HEK293 (cell line): Measurements from ENCODE around the gene SNX20.

ENCODE experiments used
- CTCF ChIA-PET: fragments of 350-600 bp; formaldehyde crosslinking; extraction: SDS; loops from one replicate; lab custom pipeline; 2021; ENCODE audit warnings: antibody characterized with exemption; lab: Yijun Ruan, JAX
- POLR2A ChIA-PET: fragments of 300-600 bp; formaldehyde crosslinking; extraction: SDS; loops from one replicate; lab custom pipeline; 2020; ENCODE audit warnings: antibody characterized with exemption, inconsistent platforms; lab: Yijun Ruan, JAX
- H3K27ac ChIP-seq: fragments of 200-500 bp; sonication (Bioruptor generic); 2 replicates; pipeline ENCODE4 v1.5.1; 2014; ENCODE audit warnings: low read depth, low read length, control low read depth, inconsistent platforms; ENCODE audit errors: extremely low read depth
- H3K36me3 ChIP-seq, 2 experiments: fragments of 200-500 bp in 1 of 2; sonication (Bioruptor generic) in 1 of 2; 1 replicate in 1 of 2; 2 replicates in 1 of 2; pipeline ENCODE4 v1.5.1; 2014 to 2017; ENCODE audit warnings: inconsistent platforms in 2 of 2, low read length in 2 of 2; ENCODE audit not compliant: control insufficient read depth in 2 of 2, insufficient read depth in 1 of 2
- H3K4me1 ChIP-seq: fragments of 200-500 bp; sonication (Bioruptor generic); 2 replicates; pipeline ENCODE4 v1.5.1; 2014; ENCODE audit warnings: mild to moderate bottlenecking, low read length, inconsistent platforms; ENCODE audit not compliant: control insufficient read depth, insufficient read depth
- H3K4me3 ChIP-seq: 2 replicates; pipeline ENCODE4 v1.5.1; 2011; ENCODE audit warnings: low read depth, mild to moderate bottlenecking, control low read depth, low read length, moderate library complexity
- H3K9me3 ChIP-seq: fragments of 200-500 bp; sonication (Bioruptor generic); 2 replicates; pipeline ENCODE4 v1.5.1; 2014; ENCODE audit warnings: low read depth, low read length, inconsistent platforms; ENCODE audit not compliant: control insufficient read depth, insufficient read depth
- BCL11B ChIP-seq: fragments of 450-650 bp; formaldehyde crosslinking; IDR thresholded peaks from 2 replicates; pipeline ENCODE4 v1.5.1; 2016; ENCODE audit warnings: low read depth, missing biosample characterization, missing genetic modification characterization
- INSM2 ChIP-seq: fragments of 450-650 bp; formaldehyde crosslinking; IDR thresholded peaks from 2 replicates; pipeline ENCODE4 v1.5.1; 2016; ENCODE audit warnings: missing biosample characterization, missing genetic modification characterization
- KLF17 ChIP-seq: fragments of 450-650 bp; formaldehyde crosslinking; IDR thresholded peaks from 2 replicates; pipeline ENCODE4 v1.5.1; 2016; ENCODE audit warnings: missing biosample characterization, missing genetic modification characterization
- KLF8 ChIP-seq: fragments of 450-650 bp; formaldehyde crosslinking; IDR thresholded peaks from 2 replicates; pipeline ENCODE4 v1.5.1; 2016; ENCODE audit warnings: missing biosample characterization, missing genetic modification characterization
- PRDM1 ChIP-seq: fragments of 450-650 bp; formaldehyde crosslinking; IDR thresholded peaks from 2 replicates; pipeline ENCODE4; 2016; ENCODE audit warnings: missing biosample characterization, missing genetic modification characterization
- PRDM4 ChIP-seq: fragments of 450-650 bp; formaldehyde crosslinking; IDR thresholded peaks from 2 replicates; pipeline ENCODE4 v1.5.1; 2017; ENCODE audit warnings: missing biosample characterization, missing genetic modification characterization
- SETDB1 ChIP-seq: IDR thresholded peaks from one replicate; pipeline ENCODE4 v1.6.1; 2017; ENCODE audit warnings: mild to moderate bottlenecking, low read length, moderate library complexity, mixed read lengths; ENCODE audit not compliant: insufficient read length
- TRIM28 ChIP-seq: IDR thresholded peaks from 2 replicates; pipeline ENCODE4 v1.6.1; 2011; ENCODE audit warnings: low read length, control low read depth, borderline replicate concordance
- ZBTB20 ChIP-seq: fragments of 450-650 bp; formaldehyde crosslinking; IDR thresholded peaks from 2 replicates; pipeline ENCODE4 v1.5.1; 2016; ENCODE audit warnings: missing biosample characterization, missing genetic modification characterization
- ZFP37 ChIP-seq: fragments of 450-650 bp; formaldehyde crosslinking; IDR thresholded peaks from 2 replicates; pipeline ENCODE4 v1.5.1; 2016; ENCODE audit warnings: missing biosample characterization, missing genetic modification characterization
- ZIC2 ChIP-seq: fragments of 450-650 bp; formaldehyde crosslinking; IDR thresholded peaks from 2 replicates; pipeline ENCODE4 v1.5.1; 2016; ENCODE audit warnings: missing biosample characterization, missing genetic modification characterization
- ZNF133 ChIP-seq: fragments of 450-650 bp; formaldehyde crosslinking; IDR thresholded peaks from 2 replicates; pipeline ENCODE4 v1.5.1; 2016; ENCODE audit warnings: missing biosample characterization, missing genetic modification characterization
- ZNF2 ChIP-seq: fragments of 450-650 bp; formaldehyde crosslinking; IDR thresholded peaks from 2 replicates; pipeline ENCODE4 v1.5.1; 2016; ENCODE audit warnings: missing biosample characterization, missing genetic modification characterization
- ZNF239 ChIP-seq: fragments of 450-650 bp; formaldehyde crosslinking; IDR thresholded peaks from 2 replicates; pipeline ENCODE4 v1.5.1; 2016; ENCODE audit warnings: missing biosample characterization, missing genetic modification characterization
- ZNF280C ChIP-seq: fragments of 450-650 bp; formaldehyde crosslinking; IDR thresholded peaks from 2 replicates; pipeline ENCODE4 v1.5.1; 2016; ENCODE audit warnings: missing biosample characterization, missing genetic modification characterization
- ZNF335 ChIP-seq: fragments of 450-650 bp; formaldehyde crosslinking; conservative IDR thresholded peaks from 2 replicates; pipeline ENCODE4 v1.5.1; 2016; ENCODE audit warnings: missing biosample characterization, missing genetic modification characterization
- ZNF391 ChIP-seq: fragments of 450-650 bp; formaldehyde crosslinking; IDR thresholded peaks from 2 replicates; pipeline ENCODE4 v1.5.1; 2016; ENCODE audit warnings: low read depth, missing biosample characterization, missing genetic modification characterization, borderline replicate concordance
- ZNF398 ChIP-seq: fragments of 450-650 bp; formaldehyde crosslinking; IDR thresholded peaks from 2 replicates; pipeline ENCODE4 v1.5.1; 2017; ENCODE audit warnings: missing biosample characterization, missing genetic modification characterization
- ZNF404 ChIP-seq: fragments of 450-650 bp; formaldehyde crosslinking; IDR thresholded peaks from 2 replicates; pipeline ENCODE4 v1.5.1; 2017; ENCODE audit warnings: missing biosample characterization, missing genetic modification characterization
- ZNF514 ChIP-seq: fragments of 450-650 bp; formaldehyde crosslinking; IDR thresholded peaks from 2 replicates; pipeline ENCODE4 v1.5.1; 2016; ENCODE audit warnings: missing biosample characterization, missing genetic modification characterization
- ZNF549 ChIP-seq: fragments of 450-650 bp; IDR thresholded peaks from 2 replicates; pipeline ENCODE4 v1.5.1; 2018; ENCODE audit warnings: missing biosample characterization, missing genetic modification characterization, mild to moderate bottlenecking, inconsistent platforms, moderate library complexity
- ZNF596 ChIP-seq: fragments of 450-650 bp; IDR thresholded peaks from 2 replicates; pipeline ENCODE4 v1.5.0; 2018; ENCODE audit warnings: missing biosample characterization, mild to moderate bottlenecking, missing genetic modification characterization, moderate library complexity
- ZNF600 ChIP-seq: fragments of 450-650 bp; formaldehyde crosslinking; IDR thresholded peaks from 2 replicates; pipeline ENCODE4 v1.5.1; 2016; ENCODE audit warnings: missing biosample characterization, missing genetic modification characterization
- ZNF610 ChIP-seq: fragments of 450-650 bp; formaldehyde crosslinking; IDR thresholded peaks from 2 replicates; pipeline ENCODE4 v1.5.1; 2016; ENCODE audit warnings: missing biosample characterization, missing genetic modification characterization, borderline replicate concordance
- ZNF654 ChIP-seq: fragments of 450-650 bp; formaldehyde crosslinking; IDR thresholded peaks from 2 replicates; pipeline ENCODE4 v1.5.1; 2016; ENCODE audit warnings: low read depth, missing biosample characterization, missing genetic modification characterization
- ZNF670 ChIP-seq: fragments of 450-650 bp; formaldehyde crosslinking; IDR thresholded peaks from 2 replicates; pipeline ENCODE4 v1.5.1; 2016; ENCODE audit warnings: missing biosample characterization, missing genetic modification characterization, low read depth
- ZXDB ChIP-seq: fragments of 450-650 bp; formaldehyde crosslinking; IDR thresholded peaks from 2 replicates; pipeline ENCODE4 v1.5.1; 2016; ENCODE audit warnings: missing biosample characterization, missing genetic modification characterization

The SNX20 gene

GRCh38 chr16:50671644-50672260, 9.4 kb downstream of the SNX20 start:
- Histone ChIP-seq H3K36me3 (no peaks in the 10 kb centered on the region), H3K9me3 (no peaks in the 10 kb centered on the region), H3K4me1 (no peaks in the 10 kb centered on the region)
- ChIA-PET POLR2A (no interaction called here), CTCF (interaction anchor here (0.5 to 10.3 kb wide), 38 partner anchors 8 to 1307 kb away, joined by 3 to 145 read pairs (median 4); partner anchors contain the start of gene SNX20)
- TF ChIP-seq PRDM1 (tag by site-specific recombination) (no peak), ZNF391 (no peak), ZNF654 (tag by site-specific recombination) (peak; percentile 65), ZIC2 (no peak), SETDB1 (peak; percentile 99), ZNF398 (tag by site-specific recombination) (no peak), ZNF2 (tag by site-specific recombination) (peak; percentile 99), ZNF335 (tag by site-specific recombination) (no peak), TRIM28 (peak; percentile 80; the same call in 1 of the 2 replicates), ZNF133 (no peak), KLF8 (tag by site-specific recombination) (no peak), PRDM4 (tag by site-specific recombination) (peak; percentile 92)
- TF ChIP-seq, all 188 proteins: peak for 5
- H3K4me3 ChIP-seq, result no peak overlapping the region
- H3K27ac ChIP-seq, result no peak overlapping the region

- POLR2A ChIA-PET, result no interaction called here
- CTCF ChIA-PET, result interaction anchor here (1.0 to 10.3 kb wide), 5 partner anchors 9 to 247 kb away, joined by 3 to 145 read pairs (median 4); no protein-coding TSS in a partner anchor
- TF ChIP-seq INSM2 (tag by site-specific recombination), result no peak
- TF ChIP-seq KLF17 (tag by site-specific recombination), result no peak
- no peak for TF ChIP-seq ZXDB (tag by site-specific recombination)
- TF ChIP-seq ZBTB20 (tag by site-specific recombination), result no peak
- no peak for TF ChIP-seq ZNF280C (tag by site-specific recombination)
- no peak for TF ChIP-seq ZNF514 (tag by site-specific recombination)
- TF ChIP-seq ZNF404, result no peak
- TF ChIP-seq ZNF600 (tag by site-specific recombination), result no peak
- no peak for TF ChIP-seq ZNF610 (tag by site-specific recombination)
- TF ChIP-seq ZNF670, result no peak
- no peak for TF ChIP-seq ZNF596
- no peak for TF ChIP-seq BCL11B (tag by site-specific recombination)
- no peak for TF ChIP-seq ZNF549 (tag by site-specific recombination)
- no peak for TF ChIP-seq ZNF239
- no peak for TF ChIP-seq ZFP37 (tag by site-specific recombination)
These were observed 10.6 kb downstream of the SNX20 start for GRCh38 chr16:50670476-50670875.

More at GRCh38 chr16:50670476-50670875, 10.6 kb downstream of the SNX20 start:
- Histone ChIP-seq H3K4me1 (no peaks in the 10 kb centered on the region), H3K27ac (no peak overlapping the region), H3K36me3 (no peaks in the 10 kb centered on the region), H3K9me3 (no peaks in the 10 kb centered on the region), H3K4me3 (no peak overlapping the region)
